GM18511 (cell line): Measurements from ENCODE around the gene RFT1.
A peak's percentile ranks its signal among the peaks of the same experiment; 100 is the strongest.

ENCODE experiments used
- ATAC-seq: cut with Tn5 transposase; IDR thresholded peaks from one replicate; pipeline ENCODE4 v1.9.1; 2021; ENCODE audit warnings: mild to moderate bottlenecking, moderate library complexity; ENCODE audit not compliant: unreplicated experiment

The RFT1 gene, protein sequence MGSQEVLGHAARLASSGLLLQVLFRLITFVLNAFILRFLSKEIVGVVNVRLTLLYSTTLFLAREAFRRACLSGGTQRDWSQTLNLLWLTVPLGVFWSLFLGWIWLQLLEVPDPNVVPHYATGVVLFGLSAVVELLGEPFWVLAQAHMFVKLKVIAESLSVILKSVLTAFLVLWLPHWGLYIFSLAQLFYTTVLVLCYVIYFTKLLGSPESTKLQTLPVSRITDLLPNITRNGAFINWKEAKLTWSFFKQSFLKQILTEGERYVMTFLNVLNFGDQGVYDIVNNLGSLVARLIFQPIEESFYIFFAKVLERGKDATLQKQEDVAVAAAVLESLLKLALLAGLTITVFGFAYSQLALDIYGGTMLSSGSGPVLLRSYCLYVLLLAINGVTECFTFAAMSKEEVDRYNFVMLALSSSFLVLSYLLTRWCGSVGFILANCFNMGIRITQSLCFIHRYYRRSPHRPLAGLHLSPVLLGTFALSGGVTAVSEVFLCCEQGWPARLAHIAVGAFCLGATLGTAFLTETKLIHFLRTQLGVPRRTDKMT

DNA sequence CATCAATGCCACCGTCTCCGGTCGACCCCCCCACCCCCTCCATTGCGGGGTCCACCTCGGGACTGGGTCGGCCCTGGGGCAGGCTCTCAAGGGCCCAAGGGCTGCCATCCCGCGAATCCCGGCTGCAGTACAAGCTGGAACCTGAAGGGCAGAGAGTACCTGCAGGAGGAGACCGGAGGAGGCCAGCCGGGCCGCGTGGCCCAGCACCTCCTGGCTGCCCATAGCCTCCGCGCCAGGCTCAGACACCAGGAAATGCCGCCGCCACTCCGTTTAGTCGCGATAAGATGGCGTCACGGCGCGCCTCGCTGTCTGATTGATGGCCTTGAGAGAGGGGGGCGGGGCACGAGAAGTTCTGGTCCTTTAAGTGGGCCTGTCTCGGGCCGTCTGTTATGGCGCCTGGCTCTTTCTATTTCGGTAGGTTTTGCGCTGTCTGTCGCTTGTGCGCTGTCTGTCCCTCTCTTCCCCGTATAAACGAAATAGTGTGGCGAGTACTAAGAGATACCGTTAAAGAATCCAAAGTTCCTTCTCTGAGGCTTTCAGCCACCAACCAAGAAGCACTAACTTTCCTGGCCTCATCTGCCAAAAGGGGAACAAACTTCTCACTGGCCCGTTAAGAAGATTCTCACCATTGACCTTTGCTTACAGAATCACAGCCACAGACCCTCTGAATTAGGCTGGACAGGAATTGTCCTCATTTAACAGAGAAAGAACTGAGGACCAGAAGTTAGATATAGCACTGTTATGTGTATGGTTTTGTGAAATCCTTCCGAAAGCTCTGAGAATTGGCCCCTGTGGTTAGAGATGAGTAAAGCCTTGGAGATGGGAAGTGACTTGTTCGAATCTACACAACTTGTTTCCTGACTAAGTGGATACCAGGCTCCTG, at the start of gene RFT1:
TSS of gene RFT1 (minus strand) at position 257 of the 883 bp plus-strand sequence. CDS start at position 222, 35 bp downstream.
- peak; percentile 88 for ATAC-seq

DNA sequence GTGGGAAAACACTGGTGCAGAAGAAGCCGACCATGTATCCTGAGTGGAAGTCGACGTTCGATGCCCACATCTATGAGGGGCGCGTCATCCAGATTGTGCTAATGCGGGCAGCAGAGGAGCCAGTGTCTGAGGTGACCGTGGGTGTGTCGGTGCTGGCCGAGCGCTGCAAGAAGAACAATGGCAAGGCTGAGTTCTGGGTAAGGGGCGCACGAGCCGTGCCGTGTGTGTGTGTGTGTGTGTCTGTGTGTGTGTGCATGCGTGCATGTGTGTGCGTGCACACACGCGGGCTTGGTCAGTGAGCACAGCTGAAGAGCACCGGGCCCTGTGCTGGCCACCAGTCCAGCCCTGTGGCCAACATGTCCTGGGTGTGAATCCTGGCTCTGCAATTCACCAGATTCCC, 49.3 kb upstream of the RFT1 start:
- ATAC-seq, result no peak

DNA sequence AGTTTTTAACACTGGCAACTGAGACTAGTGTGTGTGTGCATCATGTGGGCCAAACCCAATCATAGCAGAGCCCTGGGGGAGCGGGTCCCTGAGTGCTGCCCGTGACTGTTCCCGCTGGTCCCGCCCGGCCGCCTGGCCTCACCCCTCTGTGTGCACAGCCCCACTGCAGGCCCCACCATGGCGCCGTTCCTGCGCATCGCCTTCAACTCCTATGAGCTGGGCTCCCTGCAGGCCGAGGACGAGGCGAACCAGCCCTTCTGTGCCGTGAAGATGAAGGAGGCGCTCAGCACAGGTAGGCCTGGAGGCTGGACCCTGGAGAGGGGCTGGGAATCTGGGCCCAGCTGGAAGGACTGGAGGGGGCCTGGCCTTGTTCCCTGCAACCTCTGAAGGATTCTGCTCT, 48.0 kb upstream of the RFT1 start:
- no peak for ATAC-seq

DNA sequence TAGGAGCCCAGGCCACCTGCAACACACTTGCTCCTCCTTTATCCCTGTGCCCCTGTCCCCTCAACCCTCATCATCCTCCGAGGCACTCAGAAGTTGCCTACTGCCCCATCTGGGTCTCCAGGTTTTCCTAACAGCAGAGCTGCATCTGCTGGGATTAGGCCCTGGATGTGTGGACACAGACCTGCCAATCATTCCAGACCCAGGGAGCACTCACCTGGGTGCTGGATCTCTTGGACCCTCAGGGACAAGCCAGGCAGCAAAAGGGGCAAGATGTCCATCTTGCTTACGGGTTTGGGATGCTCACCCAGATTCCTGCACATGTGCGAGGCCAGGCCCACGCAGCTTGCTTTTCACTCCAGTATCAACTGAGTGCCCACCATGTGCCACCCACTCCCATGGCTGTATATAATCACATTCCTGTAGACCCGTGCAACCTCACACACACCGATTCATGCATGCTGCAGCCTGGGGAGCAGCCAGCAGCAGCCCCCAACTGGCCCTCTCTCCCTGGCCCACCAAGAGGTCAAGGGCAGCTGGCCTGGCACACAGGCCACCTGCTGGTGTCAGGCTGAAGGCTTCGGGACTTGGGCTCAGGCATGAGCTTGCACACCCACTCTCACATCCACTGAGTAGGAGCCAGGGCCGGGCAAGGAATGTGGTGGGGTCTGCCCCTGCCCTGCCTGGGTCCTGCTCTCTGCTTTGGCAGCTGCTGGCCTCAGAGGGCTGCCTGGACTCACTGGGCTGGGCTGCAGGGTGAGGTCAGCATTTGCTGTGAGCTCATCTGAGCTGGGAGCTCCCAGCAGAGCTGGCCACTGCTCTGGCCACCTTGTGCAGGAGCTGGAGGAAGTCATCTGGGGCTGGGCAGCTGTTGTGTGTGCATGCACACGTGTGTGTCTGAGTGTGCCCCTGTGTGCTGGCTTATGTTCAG, 45.6 kb upstream of the RFT1 start:
- ATAC-seq, result no peak

DNA sequence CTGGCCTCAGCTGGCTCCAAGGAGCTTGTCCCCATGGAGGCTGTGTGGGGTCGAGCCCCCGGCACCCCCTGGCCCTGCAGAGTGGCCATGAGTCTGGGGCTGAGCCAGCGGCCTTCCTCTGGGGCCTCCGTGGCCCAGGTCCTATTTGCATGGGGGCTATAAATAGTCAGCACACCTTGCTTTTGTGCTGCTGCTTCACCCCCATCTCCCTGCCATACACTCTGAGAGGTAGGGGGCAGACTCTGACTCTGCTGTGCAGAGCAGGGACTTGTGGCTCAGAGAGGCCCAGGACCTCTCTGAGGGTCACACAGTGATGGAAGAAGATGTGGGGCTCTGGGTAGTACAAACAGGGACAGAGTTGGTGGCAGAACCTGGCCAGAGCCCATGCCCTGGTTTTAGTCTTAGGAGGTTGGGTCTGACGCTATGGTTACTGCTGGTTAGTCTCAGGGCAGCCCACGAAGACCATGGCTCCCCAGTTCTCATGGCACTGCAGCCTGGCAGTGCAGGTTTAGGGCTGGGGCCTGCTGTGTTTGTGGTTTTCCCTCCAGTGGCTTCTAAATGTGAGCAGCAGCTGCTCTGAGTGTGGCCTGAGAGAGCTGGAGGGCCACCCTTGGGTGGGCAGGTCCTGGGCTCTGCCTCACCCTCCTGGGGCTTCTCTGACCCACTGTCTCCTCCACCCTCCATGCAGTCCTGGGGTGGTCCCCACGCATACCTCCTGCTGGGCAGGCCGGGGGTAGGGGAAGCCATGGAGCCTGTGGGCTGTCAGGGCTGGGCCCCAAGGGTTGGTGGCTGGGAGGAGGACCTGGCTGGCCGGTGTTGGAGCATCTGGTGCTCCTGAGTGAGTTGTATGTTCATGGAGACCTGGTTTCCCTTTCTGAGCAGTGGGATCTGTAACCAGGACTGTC, 44.4 kb upstream of the RFT1 start:
- ATAC-seq, result peak; percentile 55

DNA sequence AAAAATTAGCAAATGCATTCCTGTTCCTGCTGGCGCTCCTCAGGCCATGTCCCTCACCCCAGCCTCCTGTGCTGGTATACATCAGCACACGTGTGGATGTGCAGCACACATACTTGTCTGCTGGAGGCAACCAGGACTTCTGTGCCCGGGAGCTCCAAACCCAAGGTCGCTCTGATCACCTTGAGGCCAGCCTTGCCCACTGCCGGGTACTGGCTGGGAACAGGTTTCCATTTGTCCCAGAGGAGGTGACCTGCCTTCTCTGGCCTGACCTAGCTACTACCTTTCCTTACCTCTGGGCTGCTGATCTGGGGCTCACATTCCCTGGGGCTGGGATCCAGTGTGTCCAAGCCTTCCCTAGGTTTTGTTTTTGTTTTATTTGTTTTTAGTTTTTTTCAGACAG, 42.9 kb upstream of the RFT1 start:
- ATAC-seq, result no peak

DNA sequence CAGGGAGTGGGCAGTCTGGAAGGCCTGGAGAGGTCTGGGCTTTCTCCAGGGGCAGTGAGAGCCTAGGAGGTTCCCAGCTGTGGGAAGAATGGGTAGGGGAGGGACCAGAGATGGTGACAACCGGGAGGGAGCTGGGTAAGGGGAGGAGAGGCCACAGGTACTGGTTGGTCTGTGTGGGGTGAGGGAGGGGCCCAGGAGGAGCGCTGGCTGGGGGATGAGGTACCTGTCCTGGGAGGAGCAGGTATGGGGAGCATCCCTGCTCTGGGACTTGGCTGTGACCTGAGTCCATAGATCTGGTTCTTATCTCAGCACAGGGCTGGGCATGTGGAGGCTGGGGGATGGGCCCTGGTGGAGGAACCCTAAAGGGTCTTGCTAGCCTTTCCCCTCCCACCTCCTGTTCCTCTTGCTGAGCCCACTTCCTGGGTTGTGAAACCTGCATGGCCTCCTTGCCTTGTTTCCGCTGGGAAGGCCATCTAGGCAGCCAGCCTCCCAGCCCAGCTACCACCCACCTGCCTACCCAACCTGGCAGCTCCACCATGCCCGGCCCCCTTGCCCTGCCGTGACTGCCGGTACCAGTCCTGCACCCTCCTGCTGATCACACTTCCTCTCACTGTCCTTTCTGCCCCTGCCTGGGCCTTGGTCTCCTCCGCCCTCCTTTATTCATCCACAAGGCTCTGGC, 41.7 kb upstream of the RFT1 start:
- ATAC-seq, result no peak

DNA sequence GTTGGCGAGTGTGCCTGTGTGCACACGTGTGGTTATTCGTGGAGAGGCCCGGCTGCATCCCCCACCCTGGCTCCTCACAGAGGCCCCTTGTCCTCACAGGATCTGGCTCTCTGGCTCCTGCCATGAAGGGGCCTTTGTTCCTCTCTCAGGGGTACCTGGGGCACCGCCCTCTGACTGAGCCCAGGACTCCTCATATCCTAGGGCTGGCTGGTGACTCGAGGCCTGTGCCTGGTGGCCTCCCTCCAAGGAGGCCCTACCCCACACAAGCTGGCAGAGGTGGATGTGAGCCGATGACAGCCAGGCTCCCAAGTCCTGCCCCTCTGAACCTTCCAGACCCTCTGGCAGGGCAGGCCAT, 40.8 kb upstream of the RFT1 start:
- ATAC-seq, result no peak

DNA sequence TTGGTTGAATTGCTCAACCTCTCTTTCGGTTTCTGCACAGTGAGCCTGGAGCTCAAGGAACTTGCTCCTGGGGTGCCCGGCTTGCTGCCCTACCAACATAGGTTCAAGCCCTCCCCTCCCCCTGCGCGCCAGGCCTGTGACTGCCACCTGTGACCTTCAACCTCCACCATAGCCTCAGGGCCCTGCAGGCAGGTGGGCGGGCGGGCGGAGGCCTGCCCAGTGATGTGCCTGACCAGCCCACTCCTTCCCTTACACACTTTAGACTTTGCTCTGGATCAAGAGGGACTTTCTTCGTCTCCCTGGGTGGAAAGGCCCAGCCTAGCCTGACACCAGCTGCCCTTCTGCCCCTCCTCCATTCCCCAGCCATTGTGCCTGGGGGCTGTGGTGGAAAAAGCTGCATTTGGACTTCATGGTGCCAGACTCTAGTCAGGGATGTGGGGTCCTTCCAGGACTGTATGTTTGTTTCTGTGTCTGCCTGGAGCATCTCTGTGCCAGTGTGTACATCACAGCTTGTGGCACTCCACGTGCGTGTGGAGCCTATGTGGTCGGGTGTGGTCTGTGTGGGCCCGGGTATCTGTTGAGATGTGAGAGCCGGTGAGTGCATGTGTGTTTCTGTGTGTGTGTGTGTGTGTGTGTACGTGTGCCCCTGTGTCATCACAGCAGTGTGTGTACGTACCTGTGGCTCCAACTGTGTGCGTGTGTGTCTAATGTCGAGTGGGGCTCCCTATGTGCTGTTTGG, 40.3 kb upstream of the RFT1 start:
- peak; percentile 69 for ATAC-seq

DNA sequence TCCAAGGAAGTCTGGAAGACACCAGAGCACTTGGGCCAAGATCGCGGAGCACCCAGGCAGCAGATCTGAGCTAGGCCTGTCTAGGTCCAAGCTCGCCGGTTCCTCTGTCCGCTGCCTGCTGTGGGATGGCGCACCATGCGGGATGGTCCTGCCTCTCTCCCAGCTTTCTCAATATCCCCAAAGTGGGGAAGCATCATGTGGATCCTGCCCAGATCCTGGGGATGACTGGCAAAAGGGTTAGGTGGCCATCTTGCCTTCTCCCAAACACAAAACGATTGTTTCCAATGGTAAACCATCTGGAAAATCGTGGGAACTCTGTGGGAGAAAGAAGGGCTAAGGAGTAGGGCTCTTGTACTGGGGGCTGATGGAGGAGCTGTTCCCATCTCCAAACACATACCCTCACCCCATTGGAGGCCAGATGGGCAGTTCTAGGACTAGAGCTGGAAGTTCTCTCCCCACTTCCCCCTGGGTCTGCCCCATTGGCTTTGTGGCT, 39.6 kb upstream of the RFT1 start:
- no peak for ATAC-seq

DNA sequence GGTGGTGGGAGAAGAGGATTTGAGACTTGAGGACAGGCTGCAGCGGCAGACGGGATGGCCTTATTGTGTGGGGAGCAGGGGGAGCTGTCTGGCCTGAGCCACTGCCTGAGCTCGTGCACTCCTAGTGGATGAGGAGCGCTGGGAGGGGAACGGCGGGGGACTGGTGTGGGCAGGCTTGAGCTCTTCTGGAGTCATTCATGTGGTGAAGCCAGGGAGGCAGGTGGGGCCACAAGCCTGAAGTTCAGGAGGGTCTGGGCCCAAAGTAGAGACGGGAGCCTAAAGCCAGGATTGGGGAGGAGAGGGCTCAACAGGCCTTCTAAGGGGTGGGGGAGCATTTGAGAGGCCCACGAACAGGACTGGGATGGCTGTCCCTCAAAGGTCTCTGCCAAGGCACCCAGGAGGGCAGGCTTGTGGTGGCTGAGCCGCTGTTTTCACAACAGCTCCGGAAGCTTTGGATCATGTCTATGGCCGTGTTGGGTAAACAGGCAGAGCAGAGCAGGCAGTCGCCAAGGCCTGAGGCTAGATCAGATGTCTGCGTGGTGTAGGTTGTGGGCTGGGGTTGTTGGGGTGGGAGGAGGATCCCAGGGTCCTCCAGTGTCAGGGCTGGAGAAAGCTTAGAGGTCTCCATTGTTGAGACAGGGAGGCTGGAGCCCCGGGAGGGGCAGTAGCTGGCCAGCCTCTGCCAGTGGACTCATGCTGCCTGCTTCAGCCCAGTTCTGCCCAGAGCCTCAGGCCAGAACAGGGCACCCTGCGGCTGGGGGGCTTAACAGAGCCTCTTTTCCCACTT, 39.0 kb upstream of the RFT1 start:
- no peak for ATAC-seq

DNA sequence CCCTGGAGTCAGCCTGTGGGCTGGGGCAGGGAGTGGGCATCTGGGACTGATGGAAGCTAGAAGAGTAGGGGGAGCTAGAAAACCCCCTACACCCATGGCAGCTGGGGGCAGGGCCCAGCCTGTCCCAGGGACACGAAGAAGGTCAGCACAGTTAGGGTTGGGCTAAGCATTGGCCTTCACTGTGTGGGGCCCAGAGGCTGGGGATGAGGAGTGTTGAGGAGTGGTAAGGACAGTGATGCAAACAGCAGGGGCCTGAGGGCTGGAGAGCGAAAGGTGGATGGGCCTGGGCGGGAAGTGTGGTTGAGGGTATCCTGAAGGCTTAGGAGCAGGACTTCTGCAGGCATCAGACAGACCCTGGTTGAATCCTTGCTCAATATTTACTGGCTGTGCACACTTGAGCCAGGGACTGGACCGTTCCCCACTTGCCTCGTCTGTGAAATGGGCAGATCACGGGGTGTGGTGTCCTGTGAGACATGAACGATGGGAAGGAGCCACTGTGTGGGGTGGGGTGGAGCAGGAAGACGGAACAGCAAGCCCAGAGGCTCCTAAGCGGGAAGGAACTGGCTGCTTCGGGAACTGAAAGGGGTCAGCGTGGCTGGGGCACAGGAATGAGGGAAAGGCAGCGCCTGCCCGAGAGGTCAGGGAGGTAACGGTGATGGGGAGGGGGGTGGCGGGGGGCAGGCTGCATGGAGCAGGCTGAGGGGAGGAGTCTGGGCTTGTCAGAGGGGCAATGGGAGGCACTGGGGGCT, 38.1 kb upstream of the RFT1 start:
- no peak for ATAC-seq

DNA sequence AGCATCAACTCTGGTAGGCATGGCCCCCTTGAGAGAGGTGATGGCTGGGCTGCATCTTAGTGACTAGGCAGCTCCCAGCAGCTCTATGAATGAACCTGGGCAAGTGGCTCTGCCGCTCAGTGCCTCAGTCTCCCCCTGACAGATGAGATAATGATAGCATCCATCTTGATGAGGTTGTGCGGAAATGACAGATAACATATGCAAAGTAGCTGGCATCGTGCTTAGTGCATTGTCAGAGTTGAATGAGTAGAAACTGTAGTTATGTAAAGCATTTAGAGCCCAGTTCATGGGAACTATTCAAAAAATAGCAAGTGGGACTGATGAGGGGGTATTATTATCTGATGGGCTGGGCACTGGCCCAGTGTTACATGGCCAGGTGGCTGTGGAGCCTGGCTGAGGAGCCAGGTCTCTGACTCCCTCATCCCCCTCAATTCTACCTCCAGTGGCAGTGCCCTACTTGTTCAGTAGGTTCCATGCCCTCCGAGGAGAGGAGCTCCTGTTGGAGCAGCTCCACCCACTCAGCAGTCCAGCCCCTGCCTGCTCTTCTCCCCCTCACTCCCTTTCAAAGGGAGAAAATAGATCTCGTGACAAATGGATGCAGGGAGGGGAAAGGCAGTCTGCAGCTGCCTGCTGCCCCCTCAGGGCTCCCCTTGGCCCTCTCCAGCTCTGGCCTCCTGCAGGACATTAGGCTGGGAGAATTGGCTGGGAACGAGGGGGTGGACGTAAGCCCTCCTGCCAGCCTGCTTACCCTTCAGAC, 37.4 kb upstream of the RFT1 start:
- no peak for ATAC-seq

DNA sequence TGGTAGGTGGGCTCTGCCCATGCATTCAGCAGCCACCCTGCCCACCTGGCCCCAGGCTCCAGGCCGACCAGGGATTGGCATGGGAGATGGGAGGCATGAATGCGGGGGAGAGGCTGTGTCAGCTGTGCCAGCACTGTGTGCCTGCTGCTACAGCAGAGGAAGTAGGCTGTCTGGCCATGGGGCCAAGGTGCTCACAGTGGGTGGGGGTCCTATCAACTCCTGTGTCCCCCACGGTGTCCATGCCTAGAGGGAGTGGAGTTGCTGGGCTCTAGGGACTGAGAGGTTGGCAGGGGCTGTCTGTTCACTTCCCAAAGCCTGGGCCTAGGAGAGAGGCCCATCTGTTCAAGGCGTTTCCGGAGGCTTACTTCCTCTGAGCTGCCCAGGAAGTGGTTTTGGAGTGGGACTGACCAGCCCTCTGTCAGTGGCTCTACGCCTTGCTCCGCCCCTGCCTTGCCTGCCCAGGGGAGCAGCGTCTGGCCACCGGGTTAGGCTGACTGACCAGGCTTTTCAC, 36.6 kb upstream of the RFT1 start:
- ATAC-seq, result no peak

DNA sequence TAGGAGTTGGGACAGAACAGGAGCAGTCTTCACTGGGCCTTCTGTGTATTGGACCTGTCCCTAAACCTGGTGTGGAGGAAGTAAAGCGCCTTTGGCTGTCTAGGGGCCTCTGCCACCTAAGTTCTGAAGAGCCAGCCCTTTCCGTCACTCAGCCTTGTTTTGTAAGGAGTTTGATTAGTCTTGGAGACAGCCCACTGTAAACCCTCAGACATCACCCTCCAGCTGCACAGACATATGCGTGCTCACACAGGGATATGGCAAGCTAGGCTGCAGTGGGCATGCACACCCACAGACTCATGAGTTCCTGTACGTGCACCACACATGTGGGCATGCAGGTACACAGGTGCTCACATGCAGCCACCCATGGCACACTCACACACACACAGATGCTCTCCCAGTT, 36.0 kb upstream of the RFT1 start:
- ATAC-seq, result no peak

DNA sequence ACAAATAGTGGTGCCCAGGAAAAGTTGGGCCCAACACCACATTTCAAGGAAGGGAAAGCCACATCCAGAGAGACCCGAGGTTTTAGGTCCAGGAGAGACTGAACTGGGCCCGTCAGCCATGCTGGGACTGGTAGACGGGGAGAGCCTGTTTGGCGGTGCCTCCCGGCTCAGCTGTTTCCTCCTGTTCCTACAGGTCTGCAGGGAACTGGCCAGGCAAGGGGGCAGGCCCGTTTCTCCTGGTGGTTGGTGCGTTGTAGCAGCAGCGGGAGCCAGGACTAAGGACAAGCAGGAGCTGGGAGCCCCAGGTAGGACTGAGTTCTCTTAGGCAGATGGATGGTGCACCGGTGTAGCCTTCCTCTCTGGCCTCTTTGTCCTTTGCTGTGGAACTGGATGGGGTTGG, 34.7 kb upstream of the RFT1 start:
- no peak for ATAC-seq
